Activated CD4-positive, alpha-beta T cell treated with anti-CD3 and anti-CD28 coated beads, Interleukin-2, amount 50 U/mL, for 16 hours (primary cell): ENCODE data around the gene TMEM151A.
"Not testable (repeated sequence)": the region's sequence is repeated elsewhere in the genome, so short reads cannot be mapped to it uniquely, and the experiment has no call there.

Experiments used
- DNase-seq: peaks from one replicate; pipeline ENCODE4 v3.0.0-alpha.2; 2020

TMEM151A gene

DNA sequence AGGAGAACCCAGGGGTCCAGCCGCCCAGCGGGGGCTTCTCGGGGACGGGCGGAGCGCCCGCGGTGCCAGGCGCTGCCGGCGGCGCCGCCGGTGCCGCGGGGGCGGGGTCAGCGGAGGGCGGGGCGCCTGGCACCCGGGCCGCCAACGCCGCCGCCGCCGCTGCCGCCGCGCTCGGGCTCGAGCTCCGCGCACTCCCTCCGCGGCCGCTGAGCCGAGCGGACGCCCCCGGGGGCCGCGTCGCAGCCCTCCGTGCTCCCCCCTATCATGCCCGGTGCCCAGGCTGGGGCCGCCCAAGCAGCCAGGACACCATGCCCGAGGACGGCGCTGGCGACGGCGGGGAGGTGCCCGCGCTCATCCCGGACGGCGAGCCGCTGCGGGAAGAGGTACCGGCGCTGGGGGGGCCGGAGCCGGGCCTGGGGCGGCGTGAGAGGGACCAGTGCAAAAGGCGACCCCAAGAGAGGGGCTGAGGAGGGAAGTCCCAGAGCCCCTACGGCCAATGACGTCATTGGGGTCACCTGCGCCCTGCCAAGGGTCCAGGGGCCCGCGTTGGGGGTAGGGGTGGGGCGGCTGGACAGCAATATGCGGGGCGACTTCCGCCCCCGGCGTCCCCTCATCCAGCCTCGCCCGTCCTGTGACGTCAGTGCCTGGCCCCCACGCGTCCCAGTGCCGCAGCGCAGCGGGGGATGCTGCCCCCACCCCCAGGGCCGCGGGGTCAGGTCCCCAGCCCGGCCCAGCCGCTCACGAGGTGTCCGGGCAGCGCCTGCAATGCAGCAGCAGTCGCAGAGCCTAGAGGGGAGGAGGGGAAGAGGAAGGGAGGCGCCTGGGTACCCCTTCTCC, at the start of gene TMEM151A:
Gene TMEM151A, plus strand, starts transcription at position 189 of the 837 bp plus-strand sequence. Its CDS starts 120 bp downstream, at position 309.
- no peak for DNase-seq

DNA sequence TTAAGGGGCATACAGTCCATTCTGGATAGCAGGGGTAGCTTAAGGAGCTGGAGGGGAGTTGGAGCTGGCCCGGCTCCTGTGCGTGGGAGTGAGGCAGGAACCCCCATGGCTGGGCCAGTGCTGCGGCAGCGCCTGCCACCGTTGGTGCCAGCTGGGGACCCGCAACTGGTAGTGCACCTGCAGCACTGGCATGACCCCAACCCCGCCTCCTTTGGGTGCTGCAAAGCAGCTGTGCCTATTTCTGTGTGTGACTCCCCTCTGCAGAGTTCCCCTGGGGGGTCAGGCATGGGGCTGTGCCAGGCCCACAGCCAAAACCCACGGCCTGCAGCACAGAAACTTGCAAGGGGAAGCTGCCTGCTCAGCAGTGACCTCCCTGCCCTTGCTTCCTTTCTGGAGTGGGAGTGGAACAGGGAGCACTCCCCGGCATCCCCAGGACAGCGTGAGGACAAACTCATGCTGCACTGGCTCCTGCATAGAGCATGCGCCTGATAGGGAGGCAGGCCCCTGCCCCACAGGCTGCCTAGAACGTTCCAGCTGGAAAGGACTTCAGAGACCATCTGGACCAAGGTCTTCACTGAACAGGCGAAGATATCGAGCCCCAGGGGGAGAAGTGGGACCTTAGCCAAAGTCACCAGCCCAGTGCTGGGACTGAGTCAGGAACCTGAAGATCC, 49.5 kb upstream of the TMEM151A start:
- DNase-seq: no peak

GRCh38 chr11:66243782-66244535, 47.7 kb upstream of the TMEM151A start:
- no peak for DNase-seq

DNA sequence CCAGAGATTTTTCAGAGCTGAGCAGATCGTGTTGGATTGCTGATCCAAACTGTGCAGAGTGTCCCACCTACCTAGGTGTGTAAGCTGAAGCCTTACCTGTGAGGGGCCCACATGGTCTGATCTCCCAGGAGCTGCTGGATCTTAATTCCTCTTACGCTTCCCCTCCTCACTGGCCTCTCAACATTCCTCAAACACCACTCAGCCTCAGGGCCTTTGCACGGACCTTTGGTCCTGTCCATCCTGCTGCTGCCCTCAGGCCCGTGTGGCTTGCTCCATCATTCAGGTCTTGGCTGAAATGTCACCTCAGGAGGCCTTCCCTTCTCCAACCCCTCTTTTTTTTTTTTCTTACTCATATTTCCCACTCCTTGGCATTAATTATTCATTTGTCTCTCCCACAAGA, 44.4 kb upstream of the TMEM151A start:
- no peak for DNase-seq

- no peak for DNase-seq
These were observed 43.9 kb upstream of the TMEM151A start for GRCh38 chr11:66247801-66248200.

- DNase-seq: no peak
These were observed 42.8 kb upstream of the TMEM151A start for GRCh38 chr11:66248903-66249302.

GRCh38 chr11:66251809-66252208, 39.9 kb upstream of the TMEM151A start:
- DNase-seq: no peak

DNA sequence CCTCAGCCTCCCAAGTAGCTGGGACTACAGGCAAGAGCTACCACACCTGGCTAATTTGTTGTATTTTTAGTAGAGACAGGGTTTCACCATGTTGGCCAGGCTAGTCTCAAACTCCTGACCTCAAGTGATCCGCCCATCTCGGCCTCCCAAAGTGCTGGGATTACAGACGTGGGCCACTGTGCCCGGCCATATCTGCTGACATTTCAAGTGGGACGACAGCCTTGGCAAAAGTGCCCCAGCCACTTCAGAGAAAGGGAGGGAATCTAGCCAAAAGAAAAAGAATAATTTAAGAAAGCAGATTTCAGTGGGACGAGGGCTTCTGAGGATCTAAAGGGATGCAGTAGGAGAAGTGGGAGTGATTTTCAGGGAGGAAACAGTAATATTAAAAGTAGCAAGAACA, 38.6 kb upstream of the TMEM151A start:
- not testable (repeated sequence) for DNase-seq

DNA sequence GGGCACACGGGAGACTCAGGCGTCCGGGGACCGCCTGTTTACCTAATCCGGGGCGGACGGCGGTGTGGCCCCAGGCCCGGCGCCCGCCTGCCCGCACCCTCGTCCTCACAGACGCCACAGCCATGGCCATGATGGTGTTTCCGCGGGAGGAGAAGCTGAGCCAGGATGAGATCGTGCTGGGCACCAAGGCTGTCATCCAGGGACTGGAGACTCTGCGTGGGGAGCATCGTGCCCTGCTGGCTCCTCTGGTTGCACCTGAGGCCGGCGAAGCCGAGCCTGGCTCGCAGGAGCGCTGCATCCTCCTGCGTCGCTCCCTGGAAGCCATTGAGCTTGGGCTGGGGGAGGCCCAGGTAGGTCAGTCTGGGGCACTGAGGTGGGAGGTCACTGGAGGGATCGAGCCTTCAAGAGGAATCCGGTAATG, 33.2 kb upstream of the TMEM151A start:
- no peak for DNase-seq

GRCh38 chr11:66259225-66259624, 32.5 kb upstream of the TMEM151A start:
- DNase-seq: no peak

DNA sequence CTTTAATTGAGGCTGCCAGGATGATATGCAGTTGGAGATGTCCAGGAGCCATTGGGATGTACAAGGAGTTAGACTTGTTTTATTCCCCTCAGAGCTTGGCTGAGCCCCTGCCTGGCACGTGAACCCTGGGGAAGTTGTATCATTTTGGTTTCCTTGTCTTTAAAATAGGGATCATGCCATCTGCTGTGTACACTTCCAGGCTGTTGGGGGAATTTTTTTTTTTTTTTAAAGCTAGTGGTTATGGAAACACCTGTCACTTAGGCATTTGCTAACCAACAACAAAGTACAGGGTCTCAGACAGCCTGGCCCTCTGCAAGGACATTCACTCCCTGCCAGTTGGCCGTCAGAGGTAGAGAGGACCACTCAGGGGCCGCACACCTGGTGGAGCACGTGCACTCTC, 31.7 kb upstream of the TMEM151A start:
- DNase-seq: no peak

DNA sequence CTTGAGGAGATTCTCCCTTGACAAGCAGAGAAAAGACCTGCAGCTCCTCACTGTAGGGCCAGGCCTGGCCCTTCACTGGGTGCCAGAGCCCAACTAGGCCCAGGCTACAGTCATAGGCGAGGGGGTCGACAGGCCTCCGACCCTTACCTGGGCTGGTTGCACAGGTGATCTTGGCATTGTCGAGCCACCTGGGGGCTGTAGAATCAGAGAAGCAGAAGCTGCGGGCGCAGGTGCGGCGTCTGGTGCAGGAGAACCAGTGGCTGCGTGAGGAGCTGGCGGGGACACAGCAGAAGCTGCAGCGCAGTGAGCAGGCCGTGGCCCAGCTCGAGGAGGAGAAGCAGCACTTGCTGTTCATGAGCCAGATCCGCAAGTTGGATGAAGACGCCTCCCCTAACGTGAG, 30.1 kb upstream of the TMEM151A start:
- no peak for DNase-seq

GRCh38 chr11:66262191-66262590, 29.5 kb upstream of the TMEM151A start:
- DNase-seq: no peak

DNA sequence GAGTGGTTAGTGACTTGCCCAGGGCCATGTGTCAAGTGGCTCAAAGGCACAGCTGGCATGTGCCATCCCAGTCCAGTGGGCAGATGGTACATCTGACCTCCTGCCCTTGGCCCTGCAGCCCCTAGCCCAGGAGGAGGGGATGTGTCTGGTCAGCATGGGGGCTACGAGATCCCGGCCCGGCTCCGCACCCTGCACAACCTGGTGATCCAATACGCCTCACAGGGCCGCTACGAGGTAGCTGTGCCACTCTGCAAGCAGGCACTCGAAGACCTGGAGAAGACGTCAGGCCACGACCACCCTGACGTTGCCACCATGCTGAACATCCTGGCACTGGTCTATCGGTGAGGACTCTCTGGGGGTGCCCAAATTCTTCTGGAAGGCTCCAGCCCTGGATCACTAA, 29.0 kb upstream of the TMEM151A start:
- DNase-seq: no peak

GRCh38 chr11:66263231-66263630, 28.5 kb upstream of the TMEM151A start:
- DNase-seq: no peak

DNA sequence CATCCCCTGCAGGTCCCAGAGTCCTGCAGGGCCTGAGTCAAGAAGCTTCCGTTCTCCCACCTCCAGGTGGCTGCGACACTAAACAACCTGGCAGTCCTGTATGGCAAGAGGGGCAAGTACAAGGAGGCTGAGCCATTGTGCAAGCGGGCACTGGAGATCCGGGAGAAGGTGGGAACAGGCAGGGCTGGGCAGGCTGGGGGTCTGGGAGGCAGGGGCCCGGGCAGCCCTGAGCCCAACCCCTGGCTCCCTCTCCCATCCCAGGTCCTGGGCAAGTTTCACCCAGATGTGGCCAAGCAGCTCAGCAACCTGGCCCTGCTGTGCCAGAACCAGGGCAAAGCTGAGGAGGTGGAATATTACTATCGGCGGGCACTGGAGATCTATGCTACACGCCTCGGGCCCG, 27.9 kb upstream of the TMEM151A start:
- no peak for DNase-seq

DNA sequence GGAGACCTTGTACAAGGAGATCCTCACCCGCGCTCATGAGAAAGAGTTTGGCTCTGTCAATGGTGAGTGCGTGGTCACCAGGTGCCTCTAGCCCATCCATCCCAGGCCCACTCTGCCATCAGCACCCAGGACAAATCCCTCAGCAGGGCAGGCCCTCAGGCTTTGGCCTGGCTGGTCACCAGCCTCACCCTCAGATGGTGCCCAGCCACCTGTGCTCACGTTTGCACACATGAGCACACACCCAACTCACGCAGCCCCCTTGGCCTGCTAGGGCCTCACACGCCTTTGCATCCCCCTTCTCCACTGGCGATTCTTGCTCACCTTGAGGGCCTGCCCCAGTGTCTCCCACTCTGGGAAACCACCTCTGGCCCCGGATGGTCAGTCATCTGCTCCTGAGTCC, 27.3 kb upstream of the TMEM151A start:
- DNase-seq: no peak

DNA sequence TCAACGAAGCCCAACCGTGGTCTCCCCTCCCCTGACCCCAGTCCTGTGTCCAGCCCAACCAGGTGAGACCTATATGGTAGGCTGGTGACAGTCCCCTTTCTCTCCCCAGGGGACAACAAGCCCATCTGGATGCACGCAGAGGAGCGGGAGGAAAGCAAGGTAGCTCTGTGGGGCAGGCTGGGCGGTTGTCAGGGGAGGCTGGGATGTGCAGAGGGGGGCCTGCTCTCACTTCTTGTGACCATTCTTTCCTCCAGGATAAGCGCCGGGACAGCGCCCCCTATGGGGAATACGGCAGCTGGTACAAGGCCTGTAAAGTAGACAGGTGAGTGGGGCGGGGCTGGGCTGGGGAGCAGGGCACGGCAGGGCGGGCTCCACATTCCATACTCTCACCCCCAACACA, 26.8 kb upstream of the TMEM151A start:
- DNase-seq: peak; percentile 47

- no peak for DNase-seq
These were observed 25.9 kb upstream of the TMEM151A start for GRCh38 chr11:66265531-66266377.

- DNase-seq: no peak
These were observed 25.2 kb upstream of the TMEM151A start for GRCh38 chr11:66266378-66267038.

DNA sequence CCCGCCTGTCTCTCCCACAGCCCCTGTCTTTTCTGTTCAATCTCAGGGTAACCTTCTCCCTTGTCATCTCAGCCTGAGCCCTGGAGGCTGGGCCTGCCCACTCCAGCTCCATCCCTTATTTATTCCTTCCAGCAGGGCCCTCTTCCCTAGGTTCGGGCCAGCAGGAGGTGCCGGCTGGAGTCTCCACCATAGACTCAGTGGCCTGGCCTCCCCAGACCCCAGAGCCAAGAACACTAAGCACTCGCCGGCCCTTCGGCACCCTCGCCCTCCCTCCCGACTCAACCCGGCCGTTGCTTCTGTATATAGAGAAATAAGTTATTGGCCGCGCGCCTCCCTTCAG, 24.7 kb upstream of the TMEM151A start:
- DNase-seq: no peak
